ENCODE data around the gene WNT3.
A peak's percentile ranks its signal among the peaks of the same experiment; 100 is the strongest.

WNT3 gene

GRCh38 chr17:46776298-46777005, 42.0 kb downstream of the WNT3 start:
- no peak for TF ChIP-seq CTCF (conservative IDR thresholded peaks at IDR 0.05; ENCODE audit: low read length)
- H3K4me3 ChIP-seq (ENCODE audit: low read length) = no peak overlapping the region
- DNase-seq (ENCODE audit: low read depth) = no peak

GRCh38 chr17:46774108-46774737, 44.3 kb downstream of the WNT3 start:
- TF ChIP-seq CTCF (conservative IDR thresholded peaks at IDR 0.05; ENCODE audit: low read length) = no peak
- no peak for DNase-seq (ENCODE audit: low read depth)

GRCh38 chr17:46773676-46774075, 44.8 kb downstream of the WNT3 start:
- TF ChIP-seq CTCF (conservative IDR thresholded peaks at IDR 0.05; ENCODE audit: low read length) = no peak
- no peak overlapping the region for H3K4me3 ChIP-seq (ENCODE audit: low read length)
- DNase-seq (ENCODE audit: low read depth) = no peak

More at GRCh38 chr17:46774108-46774737, 44.3 kb downstream of the WNT3 start:
- no peak overlapping the region for H3K4me3 ChIP-seq (ENCODE audit: low read length)

- no peak overlapping the region for H3K4me3 ChIP-seq (ENCODE audit: low read length)
- DNase-seq (ENCODE audit: low read depth) = no peak
Observed at GRCh38 chr17:46773221-46773605, 45.3 kb downstream of the WNT3 start.

GRCh38 chr17:46772475-46773220, 45.8 kb downstream of the WNT3 start:
- peak overlapping the region; percentile 56 for H3K4me3 ChIP-seq (ENCODE audit: low read length)
- DNase-seq (ENCODE audit: low read depth) = no peak

More at GRCh38 chr17:46773221-46773605, 45.3 kb downstream of the WNT3 start:
- TF ChIP-seq CTCF (conservative IDR thresholded peaks at IDR 0.05; ENCODE audit: low read length) = no peak

More at GRCh38 chr17:46772475-46773220, 45.8 kb downstream of the WNT3 start:
- no peak for TF ChIP-seq CTCF (conservative IDR thresholded peaks at IDR 0.05; ENCODE audit: low read length)

Measured in AG10803 (cell line).